Fibroblast of the aortic adventitia (primary cell): ENCODE results near the gene C19orf85. TPM values are rescaled to one million over a fixed set of nuclear protein-coding genes. Genes with fewer than 3 reads are reported as not detected.

Experiments
- DNase-seq: peaks from one replicate; pipeline ENCODE4 v3.0.0-alpha.2; 2010; ENCODE audit warnings: low read depth
- H3K4me3 ChIP-seq: 2 replicates; pipeline ENCODE4 v1.5.1; 2011; ENCODE audit warnings: low read depth, mild to moderate bottlenecking, control low read depth, low read length, moderate library complexity
- CTCF ChIP-seq: IDR thresholded peaks from 2 replicates; pipeline ENCODE4 v1.5.1; 2011; ENCODE audit warnings: mild to moderate bottlenecking, low read length, control low read depth, inconsistent platforms; ENCODE audit not compliant: insufficient read depth
- total RNA-seq: library from RNA; depleted of rRNA; stranded (reverse); fragments of >200 nt; gene quantifications from 2 replicates; pipeline ENCODE4 v1.2.3, GENCODE V29; 2012; ENCODE audit warnings: low replicate concordance

The C19orf85 gene
- total RNA-seq, 1 donor = not detected

DNA sequence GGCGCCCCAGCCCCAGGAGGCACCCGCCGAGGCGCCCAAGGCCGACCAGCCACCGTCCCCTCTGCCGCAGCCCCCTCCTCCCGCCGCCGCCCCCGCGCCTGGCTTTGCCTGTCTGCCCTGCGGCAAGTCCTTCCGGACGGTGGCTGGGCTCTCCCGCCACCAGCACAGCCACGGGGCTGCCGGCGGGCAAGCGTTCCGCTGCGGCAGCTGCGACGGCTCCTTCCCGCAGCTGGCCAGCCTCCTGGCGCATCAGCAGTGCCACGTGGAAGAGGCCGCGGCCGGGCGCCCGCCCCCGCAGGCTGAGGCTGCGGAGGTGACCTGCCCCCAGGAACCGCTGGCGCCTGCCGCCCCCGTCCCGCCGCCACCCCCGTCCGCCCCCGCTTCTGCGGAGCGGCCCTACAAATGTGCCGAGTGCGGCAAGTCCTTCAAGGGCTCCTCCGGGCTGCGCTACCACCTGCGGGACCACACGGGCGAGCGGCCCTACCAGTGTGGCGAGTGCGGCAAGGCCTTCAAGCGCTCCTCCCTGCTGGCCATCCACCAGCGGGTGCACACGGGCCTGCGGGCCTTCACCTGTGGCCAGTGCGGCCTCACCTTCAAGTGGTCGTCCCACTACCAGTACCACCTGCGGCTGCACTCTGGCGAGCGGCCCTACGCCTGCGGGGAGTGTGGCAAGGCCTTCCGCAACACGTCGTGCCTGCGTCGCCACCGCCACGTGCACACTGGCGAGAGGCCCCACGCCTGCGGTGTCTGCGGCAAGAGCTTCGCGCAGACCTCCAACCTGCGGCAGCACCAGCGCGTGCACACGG lies 17.8 kb upstream of the C19orf85 start:
- no peak overlapping the region for H3K4me3 ChIP-seq
- no peak for DNase-seq
- no peak for TF ChIP-seq CTCF

GRCh38 chr19:55481794-55482155 lies 17.2 kb upstream of the C19orf85 start:
- no peak for DNase-seq
- no peak overlapping the region for H3K4me3 ChIP-seq
- TF ChIP-seq CTCF = no peak

GRCh38 chr19:55481148-55481793 lies 16.7 kb upstream of the C19orf85 start:
- no peak for TF ChIP-seq CTCF
- DNase-seq = no peak

DNA sequence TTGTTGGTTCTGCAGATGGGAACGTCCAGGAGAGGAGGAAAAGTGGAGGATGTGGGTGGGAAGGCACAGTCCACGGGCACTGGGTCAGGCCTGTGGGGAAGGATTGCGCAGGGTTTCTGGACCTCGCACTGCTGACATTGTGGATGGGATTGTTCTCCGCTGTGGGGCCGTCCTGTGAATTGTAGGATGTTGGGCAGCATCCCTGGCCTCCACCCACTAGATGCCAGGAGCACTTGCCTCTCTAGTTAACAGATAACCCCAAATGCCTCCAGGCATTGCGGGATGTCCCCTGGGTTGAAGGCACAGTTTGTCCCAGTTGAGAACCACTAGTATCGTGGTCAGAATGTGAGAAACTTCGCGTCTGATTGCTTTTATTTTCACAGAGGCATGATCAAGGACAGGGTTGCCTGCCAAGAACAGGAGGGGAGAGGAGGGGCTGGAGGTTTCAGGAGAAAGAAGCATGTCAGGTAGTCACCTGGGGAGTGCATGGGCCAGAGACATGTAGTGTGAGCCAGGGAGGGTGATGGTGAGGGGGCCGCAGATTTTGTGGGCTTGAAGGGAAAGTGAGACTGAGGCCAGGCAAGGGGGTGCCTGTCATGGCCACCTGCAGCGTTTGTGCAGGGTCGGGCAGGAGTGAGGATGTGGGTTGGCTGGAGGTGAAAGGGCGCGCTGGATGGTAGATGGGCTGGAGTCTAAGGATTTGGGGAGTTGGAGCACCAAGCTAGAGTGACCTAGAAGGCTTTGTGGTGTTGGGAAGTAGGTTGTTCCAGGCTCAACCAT lies 15.1 kb upstream of the C19orf85 start:
- DNase-seq = no peak

More at GRCh38 chr19:55481148-55481793, 16.7 kb upstream of the C19orf85 start:
- no peak overlapping the region for H3K4me3 ChIP-seq

DNA sequence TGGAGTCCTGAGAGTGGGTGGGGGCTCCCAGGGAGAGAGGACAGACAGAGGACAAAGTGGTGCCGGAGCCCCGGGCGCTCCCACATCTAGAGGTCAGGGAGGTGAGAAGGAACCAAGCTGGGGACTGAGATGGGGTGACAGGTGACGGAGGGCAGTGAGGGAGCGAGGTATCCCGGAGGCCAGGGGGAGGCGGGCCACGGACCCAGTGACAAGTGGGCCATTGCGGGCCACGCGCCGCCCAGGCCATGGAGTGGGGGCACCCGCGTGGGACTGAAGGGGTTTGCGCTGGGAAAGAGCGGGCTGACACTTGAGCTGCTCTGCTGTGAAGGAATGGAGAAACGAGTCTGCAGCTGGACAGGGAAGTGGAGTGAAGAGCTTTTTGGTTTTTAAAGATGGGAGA lies 14.5 kb upstream of the C19orf85 start:
- no peak for DNase-seq
- no peak overlapping the region for H3K4me3 ChIP-seq
- no peak for TF ChIP-seq CTCF

More for the DNA sequence above, 15.1 kb upstream of the C19orf85 start:
- no peak for TF ChIP-seq CTCF
- H3K4me3 ChIP-seq = no peak overlapping the region

- DNase-seq = no peak
- no peak overlapping the region for H3K4me3 ChIP-seq
- TF ChIP-seq CTCF = no peak
These were observed 13.8 kb upstream of the C19orf85 start for GRCh38 chr19:55478364-55478763.
